Measurements from ENCODE around the gene EVL.

EVL gene

GRCh38 chr14:100071545-100071944 is 6.3 kb downstream of the EVL start:
- Histone ChIP-seq H3K36me3 (peaks cover 15% of the 10 kb centered on the region), H3K4me3 (no peak overlapping the region), H3K27me3 (no peaks in the 10 kb centered on the region), H3K27ac (no peak overlapping the region), H3K9ac (no peak overlapping the region), H3K9me3 (no peaks in the 10 kb centered on the region), H3K4me2 (peak overlapping the region; percentile 92), H4K20me1 (peaks cover 74% of the 10 kb centered on the region), H3K4me1 (peaks cover 100% of the 10 kb centered on the region)
- no peak for TF ChIP-seq Cebpa-rat (IDR thresholded peaks at IDR 0.05)

GRCh38 chr14:100072783-100073346 is 7.6 kb downstream of the EVL start:
- Histone ChIP-seq H3K9ac (peak overlapping the region; percentile 51), H3K27ac (peak overlapping the region; percentile 56)

GRCh38 chr14:100073576-100074430 is 8.6 kb downstream of the EVL start:
- Histone ChIP-seq H4K20me1 (peaks cover 96% of the 10 kb centered on the region), H3K4me1 (peaks cover 100% of the 10 kb centered on the region), H3K36me3 (peaks cover 15% of the 10 kb centered on the region), H3K4me2 (peak overlapping the region; percentile 92), H3K27me3 (no peaks in the 10 kb centered on the region), H3K27ac (peak overlapping the region; percentile 56), H3K9ac (peak overlapping the region; percentile 51; the same call in 1 of the 2 replicates), H3K4me3 (no peak overlapping the region), H3K9me3 (no peaks in the 10 kb centered on the region)
- TF ChIP-seq Cebpa-rat (IDR thresholded peaks at IDR 0.05), result no peak

More at GRCh38 chr14:100072783-100073346, 7.6 kb downstream of the EVL start:
- no peak for TF ChIP-seq Cebpa-rat (IDR thresholded peaks at IDR 0.05)
- H3K4me3 ChIP-seq, result peak overlapping the region; percentile 41
- peak overlapping the region; percentile 92 for H3K4me2 ChIP-seq
- H3K36me3 ChIP-seq, result peaks cover 15% of the 10 kb centered on the region
- peaks cover 100% of the 10 kb centered on the region for H3K4me1 ChIP-seq
- H4K20me1 ChIP-seq, result peaks cover 87% of the 10 kb centered on the region
- H3K27me3 ChIP-seq, result no peaks in the 10 kb centered on the region
- H3K9me3 ChIP-seq, result no peaks in the 10 kb centered on the region

GRCh38 chr14:100074431-100075100 is 9.3 kb downstream of the EVL start:
- peaks cover 15% of the 10 kb centered on the region for H3K36me3 ChIP-seq
- no peak overlapping the region for H3K4me3 ChIP-seq
- H4K20me1 ChIP-seq, result peaks cover 97% of the 10 kb centered on the region
- H3K4me1 ChIP-seq, result peaks cover 100% of the 10 kb centered on the region
- no peak for TF ChIP-seq Cebpa-rat (IDR thresholded peaks at IDR 0.05)
- no peak overlapping the region for H3K9ac ChIP-seq
- H3K4me2 ChIP-seq, result peak overlapping the region; percentile 31; the same call in 1 of the 2 replicates
- peak overlapping the region; percentile 52 for H3K27ac ChIP-seq
- H3K9me3 ChIP-seq, result no peaks in the 10 kb centered on the region
- H3K27me3 ChIP-seq, result no peaks in the 10 kb centered on the region

DNA sequence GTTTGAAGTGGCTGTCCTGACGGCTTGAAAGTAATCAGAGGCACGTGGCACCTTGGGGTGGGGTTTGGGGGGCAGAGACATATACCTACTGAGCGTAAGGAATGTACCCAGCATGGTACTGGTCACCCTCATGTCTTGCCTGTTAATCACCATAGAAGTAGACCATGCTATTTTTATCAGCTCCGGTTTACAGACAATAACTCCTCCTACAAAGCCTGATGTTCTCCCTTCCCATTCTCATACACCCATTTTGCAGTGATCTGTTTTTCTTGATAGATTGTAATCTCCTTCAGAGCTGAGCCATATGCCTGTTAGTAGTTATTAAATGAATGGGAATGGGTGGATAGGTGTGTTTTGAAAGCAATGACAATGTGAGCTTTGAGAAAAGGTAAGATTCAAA is 10.5 kb downstream of the EVL start:
- H4K20me1 ChIP-seq, result peaks cover 97% of the 10 kb centered on the region
- peak overlapping the region; percentile 15; the same call in 1 of the 2 replicates for H3K4me2 ChIP-seq
- H3K36me3 ChIP-seq, result peaks cover 15% of the 10 kb centered on the region
- no peaks in the 10 kb centered on the region for H3K27me3 ChIP-seq
- H3K4me1 ChIP-seq, result peaks cover 100% of the 10 kb centered on the region
- no peak overlapping the region for H3K4me3 ChIP-seq
- H3K9ac ChIP-seq, result no peak overlapping the region
- H3K9me3 ChIP-seq, result no peaks in the 10 kb centered on the region
- no peak for TF ChIP-seq Cebpa-rat (IDR thresholded peaks at IDR 0.05)
- H3K27ac ChIP-seq, result 0 out of 2 replicates have a peak overlapping the region, but pooled peaks have one; percentile 52

DNA sequence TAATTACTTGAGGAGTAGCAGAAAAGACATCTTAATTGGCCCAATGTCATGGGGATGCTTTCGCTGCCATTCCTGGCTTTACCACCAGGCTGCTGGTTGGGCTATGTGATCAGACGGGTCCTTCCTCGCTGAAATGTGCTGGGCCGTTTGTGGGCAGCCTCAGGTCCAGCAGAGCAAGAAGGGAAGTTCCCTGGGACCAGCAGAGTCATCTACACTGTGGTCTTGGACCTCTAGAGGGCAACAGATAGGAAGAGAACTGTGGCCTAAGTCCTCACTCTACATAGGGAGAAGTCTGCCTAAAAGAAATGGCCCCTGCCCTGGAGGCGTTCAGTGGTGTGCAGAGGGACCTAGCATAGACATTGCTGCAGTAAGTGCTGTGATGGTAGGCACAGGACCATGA is 10.9 kb downstream of the EVL start:
- H3K4me1 ChIP-seq, result peaks cover 100% of the 10 kb centered on the region
- H3K9ac ChIP-seq, result no peak overlapping the region
- H3K36me3 ChIP-seq, result peaks cover 15% of the 10 kb centered on the region

DNA sequence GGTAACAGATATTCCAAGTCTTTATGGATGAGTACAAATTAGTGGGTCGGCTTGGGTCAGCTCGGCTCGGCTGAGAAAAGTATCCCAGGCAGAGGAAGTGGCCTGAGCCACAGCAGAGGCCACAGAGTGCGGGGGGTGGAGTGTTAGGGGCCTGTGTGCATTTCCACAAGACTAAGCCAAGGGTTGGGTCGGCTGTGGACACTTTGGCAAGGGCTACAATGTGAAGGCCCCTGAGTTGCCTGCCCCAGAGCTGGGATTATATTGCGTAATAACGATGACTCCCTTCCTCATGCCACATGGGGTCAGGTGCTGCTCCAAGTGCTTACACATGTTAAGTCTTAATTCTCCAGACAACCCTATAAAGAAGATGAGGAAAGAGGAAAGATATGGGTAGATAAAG is 11.4 kb downstream of the EVL start:
- Histone ChIP-seq H3K36me3 (peaks cover 15% of the 10 kb centered on the region), H3K4me2 (peak overlapping the region; percentile 4; the same call in 1 of the 2 replicates), H3K27me3 (no peaks in the 10 kb centered on the region), H3K9me3 (no peaks in the 10 kb centered on the region), H4K20me1 (peaks cover 97% of the 10 kb centered on the region), H3K4me3 (no peak overlapping the region), H3K27ac (no peak overlapping the region), H3K4me1 (peaks cover 100% of the 10 kb centered on the region), H3K9ac (no peak overlapping the region)
- TF ChIP-seq Cebpa-rat (IDR thresholded peaks at IDR 0.05), result peak; percentile 93

More for the DNA sequence above, 10.9 kb downstream of the EVL start:
- H3K9me3 ChIP-seq, result no peaks in the 10 kb centered on the region
- H3K27ac ChIP-seq, result no peak overlapping the region
- H3K27me3 ChIP-seq, result no peaks in the 10 kb centered on the region
- no peak for TF ChIP-seq Cebpa-rat (IDR thresholded peaks at IDR 0.05)
- peak overlapping the region; percentile 4; the same call in 1 of the 2 replicates for H3K4me2 ChIP-seq
- H3K4me3 ChIP-seq, result no peak overlapping the region
- H4K20me1 ChIP-seq, result peaks cover 97% of the 10 kb centered on the region

DNA sequence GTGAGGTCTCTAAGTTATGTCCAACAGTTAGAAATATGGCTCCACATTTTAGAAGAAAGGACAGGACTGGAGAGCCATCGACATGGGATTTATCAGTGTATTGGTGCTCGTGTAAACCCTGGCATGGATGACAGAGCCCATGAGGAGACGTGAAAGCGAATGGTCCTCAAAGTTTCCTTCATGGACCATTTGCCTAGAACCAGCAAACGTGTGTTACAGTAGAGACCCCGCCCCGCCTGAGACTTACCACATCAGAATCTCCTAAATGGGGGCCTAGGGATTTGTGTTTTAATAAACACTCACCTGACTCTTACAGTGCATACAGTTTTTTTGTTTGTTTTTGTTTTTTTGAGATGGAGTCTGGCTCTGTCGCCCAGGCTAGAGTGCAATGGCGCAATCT is 12.2 kb downstream of the EVL start:
- TF ChIP-seq Cebpa-rat (IDR thresholded peaks at IDR 0.05), result no peak
- Histone ChIP-seq H4K20me1 (peaks cover 97% of the 10 kb centered on the region), H3K9me3 (no peaks in the 10 kb centered on the region), H3K27ac (no peak overlapping the region), H3K36me3 (peaks cover 15% of the 10 kb centered on the region), H3K4me2 (peak overlapping the region; percentile 4; the same call in 1 of the 2 replicates), H3K9ac (no peak overlapping the region), H3K4me1 (peaks cover 100% of the 10 kb centered on the region), H3K4me3 (no peak overlapping the region), H3K27me3 (no peaks in the 10 kb centered on the region)

DNA sequence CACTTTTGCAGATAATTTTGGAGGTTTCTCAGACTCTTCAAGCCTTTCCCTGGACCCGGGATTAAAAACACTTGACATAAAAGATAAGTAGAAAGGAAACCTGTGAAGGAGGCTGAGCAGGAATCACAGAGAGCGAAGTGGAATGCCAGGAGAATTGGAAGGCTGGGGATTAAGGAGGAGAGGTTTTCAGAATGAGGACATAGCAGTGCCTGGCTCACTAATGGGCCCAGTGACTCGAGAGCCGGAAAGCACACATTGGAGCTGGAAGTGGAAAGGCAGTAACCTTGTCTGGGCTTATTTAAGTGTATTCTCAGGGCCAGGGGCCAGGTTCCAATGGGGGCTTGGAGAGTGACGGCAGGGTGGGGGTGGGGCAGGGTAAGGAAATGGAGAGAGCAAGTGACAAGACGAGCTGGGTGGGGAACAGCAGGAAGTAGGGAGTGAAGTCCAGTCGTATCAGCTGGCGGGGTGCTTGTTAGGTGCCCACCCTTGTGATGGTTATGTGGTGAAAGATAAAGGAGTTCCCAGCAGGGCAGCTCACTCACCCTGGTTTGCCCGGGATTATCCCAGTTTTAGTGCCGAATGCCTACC is 13.1 kb downstream of the EVL start:
- peaks cover 97% of the 10 kb centered on the region for H4K20me1 ChIP-seq
- H3K27ac ChIP-seq, result peak overlapping the region; percentile 54
- no peaks in the 10 kb centered on the region for H3K27me3 ChIP-seq
- TF ChIP-seq Cebpa-rat (IDR thresholded peaks at IDR 0.05), result no peak
- H3K9me3 ChIP-seq, result no peaks in the 10 kb centered on the region
- peaks cover 99% of the 10 kb centered on the region for H3K4me1 ChIP-seq
- peaks cover 23% of the 10 kb centered on the region for H3K36me3 ChIP-seq
- H3K9ac ChIP-seq, result peak overlapping the region; percentile 56; the same call in 1 of the 2 replicates
- peak overlapping the region; percentile 85 for H3K4me2 ChIP-seq
- no peak overlapping the region for H3K4me3 ChIP-seq

All from BLaER1 (cell line).